Gastroesophageal sphincter (tissue), 4 donors: Measurements from ENCODE around the gene HPS4. TPM values are rescaled to one million over a fixed set of nuclear protein-coding genes. Genes with fewer than 3 reads are reported as not detected.
"Not testable (repeated sequence)": the region's sequence is repeated elsewhere in the genome, so short reads cannot be mapped to it uniquely, and the experiment has no call there.

Experiments
- ATAC-seq: fragments of 150-250 bp; one replicate; pipeline ENCODE4 v1.9.1; 2016; ENCODE audit warnings: mild to moderate bottlenecking, moderate library complexity
- H3K27ac ChIP-seq, 4 donors: fragments of 200-600 bp; sonication (generic) in 3 of 4; 1 replicate in 3 of 4; 2 replicates in 1 of 4; pipeline ENCODE4 v1.5.1; 2016 to 2019
- H3K27me3 ChIP-seq: fragments of 200-600 bp; sonication (generic); one replicate; pipeline ENCODE4 v1.5.1; 2019
- H3K36me3 ChIP-seq, 2 donors: fragments of 200-600 bp; sonication (generic); one replicate each; pipeline ENCODE4 v1.5.1; 2019; ENCODE audit warnings: control low read depth in 1 of 2
- H3K4me1 ChIP-seq, 3 donors: fragments of 200-600 bp; sonication (generic); 1 replicate in 2 of 3; 2 replicates in 1 of 3; pipeline ENCODE4 v1.5.1; 2016 to 2019; ENCODE audit warnings: control low read depth in 2 of 3
- H3K4me3 ChIP-seq, 2 donors: fragments of 200-600 bp; sonication (generic); one replicate each; pipeline ENCODE4 v1.5.1; 2019; ENCODE audit warnings: mild to moderate bottlenecking in 1 of 2, moderate library complexity in 1 of 2
- H3K9me3 ChIP-seq, 3 donors: fragments of 200-600 bp; sonication (generic); one replicate each; pipeline ENCODE4 v1.5.1; 2017 to 2019; ENCODE audit warnings: control low read depth in 2 of 3
- CTCF ChIP-seq, 4 experiments: fragments of 200-600 bp in 2 of 4; fragments of 450-650 bp in 2 of 4; sonication (generic) in 1 of 4; IDR thresholded peaks; one replicate each; pipeline ENCODE4 v1.5.1; 2017 to 2019; ENCODE audit warnings: antibody characterized with exemption in 4 of 4, mild to moderate bottlenecking in 2 of 4, moderate library complexity in 2 of 4
- EP300 ChIP-seq: sonication (generic); formaldehyde crosslinking; IDR thresholded peaks from one replicate; pipeline ENCODE4 v1.6.1; 2017; ENCODE audit warnings: antibody characterized with exemption, mild to moderate bottlenecking
- POLR2A ChIP-seq, 2 donors: fragments of 450-650 bp; IDR thresholded peaks; one replicate each; pipeline ENCODE4 v1.6.1; 2017; ENCODE audit warnings: antibody characterized with exemption in 2 of 2, mild to moderate bottlenecking in 2 of 2, moderate library complexity in 1 of 2
- POLR2AphosphoS5 ChIP-seq: sonication (generic); formaldehyde crosslinking; IDR thresholded peaks from one replicate; pipeline ENCODE4 v1.6.1; 2017; ENCODE audit warnings: antibody characterized with exemption
- WGBS, 2 donors: methylation state at CpG; one replicate each; pipeline ENCODE4 v1.1.5; 2018; ENCODE audit warnings: low coverage in 1 of 2; 5-methylcytosine and 5-hydroxymethylcytosine counted together
- total RNA-seq, 4 donors: library from RNA; depleted of rRNA; stranded (reverse); fragments of >200 nt; gene quantifications; one replicate each; pipeline ENCODE4 v1.1.0, GENCODE V29; 2016

Gene HPS4
- total RNA-seq, 4 donors from 2014 or later = 11.2 to 34.7 (median 20.3) TPM

- Histone ChIP-seq H3K36me3 (peaks cover 0 to 5% of the 10 kb centered on the region in 2 donors), H3K9me3 (no peaks in the 10 kb centered on the region), H3K27me3 (peaks cover 6% of the 10 kb centered on the region), H3K4me1 (peaks cover 0 to 4% (median 0%) of the 10 kb centered on the region in 3 donors), H3K4me3 (no peak overlapping the region), H3K27ac (no peak overlapping the region)
- WGBS, 2 donors = 81 to 83% methylated on average over 4 of the region's 4 CpGs
- ATAC-seq = no peak
- TF ChIP-seq EP300 (no peak), POLR2A (IDR thresholded peaks at IDR 0.05) (no peak), CTCF (IDR thresholded peaks at IDR 0.05) (no peak), POLR2AphosphoS5 (no peak)
Observed at GRCh38 chr22:26442086-26442756, 41.4 kb downstream of the HPS4 start.

DNA sequence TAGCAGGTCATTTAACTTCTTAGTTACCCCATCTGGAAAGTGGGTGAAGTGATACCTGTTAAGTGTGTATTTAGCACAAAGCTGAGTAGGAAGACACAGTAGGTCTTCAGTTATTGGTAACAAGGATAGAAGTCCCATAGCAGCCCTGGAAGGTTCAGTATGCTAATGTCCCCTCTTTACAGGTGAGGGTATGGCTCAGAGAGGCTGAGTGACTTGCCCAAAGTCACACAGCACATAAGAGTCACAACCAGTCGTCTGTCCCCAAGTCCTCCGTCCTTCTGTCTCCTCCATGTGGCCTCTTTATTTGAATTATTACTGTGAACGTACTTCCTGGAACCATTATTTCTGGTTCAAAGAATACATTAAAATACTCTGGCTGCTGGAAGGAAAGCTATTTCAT lies 44.0 kb downstream of the HPS4 start:
- Histone ChIP-seq H3K4me1 (no peaks in the 10 kb centered on the region), H3K36me3 (peaks cover 0 to 5% of the 10 kb centered on the region in 2 donors), H3K27me3 (peaks cover 10% of the 10 kb centered on the region), H3K4me3 (no peak overlapping the region), H3K9me3 (no peaks in the 10 kb centered on the region), H3K27ac (no peak overlapping the region)
- ATAC-seq = no peak
- TF ChIP-seq POLR2A (IDR thresholded peaks at IDR 0.05) (no peak), EP300 (no peak), CTCF (IDR thresholded peaks at IDR 0.05) (no peak), POLR2AphosphoS5 (no peak)
- 71 to 75% methylated on average over 3 of the region's 3 CpGs for whole genome bisulfite sequencing, 2 donors

- 79 to 90% methylated on average over 2 of the region's 3 CpGs for WGBS, 2 donors
- not testable (repeated sequence) for H3K9me3 ChIP-seq, H3K4me3 ChIP-seq, H3K27ac ChIP-seq, H3K36me3 ChIP-seq, H3K4me1 ChIP-seq, ATAC-seq
- peaks cover 16% of the 10 kb centered on the region for H3K27me3 ChIP-seq
Observed at GRCh38 chr22:26438776-26439175, 44.8 kb downstream of the HPS4 start.

DNA sequence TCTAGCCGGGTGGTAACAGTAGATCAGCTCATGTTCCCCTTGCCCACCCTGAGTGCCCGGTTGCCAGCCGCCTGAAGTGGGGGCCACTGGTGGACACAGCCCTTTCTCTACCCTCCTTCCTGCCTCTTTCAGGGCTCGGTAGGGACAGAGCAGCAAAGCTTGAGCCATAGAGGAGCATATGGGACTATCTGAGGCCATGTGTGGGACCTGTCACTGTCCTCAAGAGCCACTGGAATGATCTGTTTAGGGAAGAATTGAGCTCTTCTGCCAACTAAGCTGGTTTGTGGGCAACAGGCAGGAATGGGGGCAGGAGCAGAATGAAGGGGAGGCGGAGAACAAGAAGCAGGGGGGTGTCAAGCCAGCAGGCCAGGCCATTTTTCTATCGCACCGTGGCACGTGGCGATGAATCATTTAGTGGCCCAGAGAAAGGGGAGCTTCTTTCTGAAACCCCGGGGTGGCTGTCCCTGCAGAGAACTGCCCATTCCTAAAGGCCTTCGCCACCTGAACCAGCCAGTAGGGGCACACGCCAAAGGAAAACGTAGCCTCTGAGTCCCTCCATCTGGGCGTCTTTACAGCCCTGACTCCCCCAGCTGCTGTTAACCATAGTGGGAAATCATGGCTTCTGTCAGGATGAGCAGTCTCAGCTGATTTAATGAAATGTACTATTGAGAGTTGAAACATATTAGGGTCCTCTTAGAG lies 45.7 kb downstream of the HPS4 start:
- H3K9me3 ChIP-seq = no peaks in the 10 kb centered on the region
- peaks cover 24% of the 10 kb centered on the region for H3K27me3 ChIP-seq
- H3K27ac ChIP-seq = no peak overlapping the region
- no peak for TF ChIP-seq EP300
- no peak for TF ChIP-seq POLR2AphosphoS5
- no peak for TF ChIP-seq CTCF (IDR thresholded peaks at IDR 0.05)
- no peak for TF ChIP-seq POLR2A (IDR thresholded peaks at IDR 0.05)
- H3K4me1 ChIP-seq = no peaks in the 10 kb centered on the region
- H3K36me3 ChIP-seq = no peaks in the 10 kb centered on the region
- no peak for ATAC-seq
- WGBS, 2 donors = 87 to 91% methylated on average over 4 to 11 of the region's 14 CpGs
- H3K4me3 ChIP-seq = no peak overlapping the region

- no peaks in the 10 kb centered on the region for H3K9me3 ChIP-seq
- no peak overlapping the region for H3K27ac ChIP-seq
- 76 to 84% methylated on average over 6 to 10 of the region's 11 CpGs for WGBS, 2 donors
- no peaks in the 10 kb centered on the region for H3K36me3 ChIP-seq
- H3K4me3 ChIP-seq = no peak overlapping the region
- ATAC-seq = no peak
- TF ChIP-seq CTCF (IDR thresholded peaks at IDR 0.05) = no peak
- no peak for TF ChIP-seq POLR2A (IDR thresholded peaks at IDR 0.05)
- TF ChIP-seq POLR2AphosphoS5 = no peak
- no peak for TF ChIP-seq EP300
- H3K27me3 ChIP-seq = peaks cover 32% of the 10 kb centered on the region
- no peaks in the 10 kb centered on the region for H3K4me1 ChIP-seq
Observed at GRCh38 chr22:26436903-26437515, 46.6 kb downstream of the HPS4 start.
